GM18519 (cell line): Measurements from ENCODE around the gene SPATS2.

Source experiments
- ATAC-seq: cut with Tn5 transposase; IDR thresholded peaks from one replicate; pipeline ENCODE4 v1.9.1; 2021; ENCODE audit warnings: mild to moderate bottlenecking, moderate library complexity; ENCODE audit not compliant: unreplicated experiment, low FRiP score

The SPATS2 gene

GRCh38 chr12:49552014-49552413 lies 184.8 kb downstream of the SPATS2 start:
- ATAC-seq = no peak

- ATAC-seq = no peak
Measured at GRCh38 chr12:49552425-49552824, 185.2 kb downstream of the SPATS2 start.

- ATAC-seq = no peak
Measured at GRCh38 chr12:49552899-49553298, 185.6 kb downstream of the SPATS2 start.

- ATAC-seq = no peak
Measured at GRCh38 chr12:49553512-49554088, 186.3 kb downstream of the SPATS2 start.

- ATAC-seq = no peak
Measured at GRCh38 chr12:49554266-49554665, 187.0 kb downstream of the SPATS2 start.

GRCh38 chr12:49555631-49556390 lies 188.5 kb downstream of the SPATS2 start:
- no peak for ATAC-seq

GRCh38 chr12:49556391-49557186 lies 189.3 kb downstream of the SPATS2 start:
- no peak for ATAC-seq

- no peak for ATAC-seq
Measured at GRCh38 chr12:49557187-49557916, 190.1 kb downstream of the SPATS2 start.

- no peak for ATAC-seq
Measured at GRCh38 chr12:49557917-49558215, 190.6 kb downstream of the SPATS2 start.

GRCh38 chr12:49558526-49558925 lies 191.3 kb downstream of the SPATS2 start:
- ATAC-seq = no peak

GRCh38 chr12:49559011-49559675 lies 191.9 kb downstream of the SPATS2 start:
- ATAC-seq = no peak

- ATAC-seq = no peak
Measured at GRCh38 chr12:49560695-49561094, 193.4 kb downstream of the SPATS2 start.

- no peak for ATAC-seq
Measured at GRCh38 chr12:49562233-49562632, 195.0 kb downstream of the SPATS2 start.

- no peak for ATAC-seq
Measured at GRCh38 chr12:49562831-49563230, 195.6 kb downstream of the SPATS2 start.

GRCh38 chr12:49563951-49564685 lies 196.9 kb downstream of the SPATS2 start:
- ATAC-seq = no peak

- ATAC-seq = no peak
Measured at GRCh38 chr12:49564686-49565405, 197.6 kb downstream of the SPATS2 start.

GRCh38 chr12:49565406-49566265 lies 198.4 kb downstream of the SPATS2 start:
- no peak for ATAC-seq

GRCh38 chr12:49566361-49566760 lies 199.1 kb downstream of the SPATS2 start:
- no peak for ATAC-seq
